K562 (cell line): ENCODE data around the gene ACR. TPM values are rescaled to one million over a fixed set of nuclear protein-coding genes. Genes with fewer than 3 reads are reported as not detected.

Experiments
- ATAC-seq: fragments of 200-7000 bp; cut with Tn5 transposase; 3 replicates; pipeline ENCODE4 v1.9.1; 2020; ENCODE audit warnings: moderate library complexity
- BruUV-seq: library from RNA; stranded (reverse); fragments of 400-500 nt; replicated peaks from 2 replicates; lab custom pipeline; 2021; lab: Mats Ljungman, UMichigan
- CTCF ChIA-PET: fragments of 300-600 bp; formaldehyde crosslinking; extraction: SDS; loops from one replicate; lab custom pipeline; 2021; ENCODE audit warnings: low intra/inter-chr PET ratio; lab: Yijun Ruan, JAX
- POLR2A ChIA-PET: fragments of 300-600, 350-650 bp; sonication (Branson Sonifier 250); formaldehyde crosslinking; extraction: SDS; loops from one replicate; lab custom pipeline; 2021; ENCODE audit warnings: antibody characterized with exemption, inconsistent platforms; lab: Yijun Ruan, JAX
- DNase-seq, 4 experiments: peaks; one replicate each; pipeline versions ENCODE4 v3.0.0 to v3.0.0-alpha.2; 2011 to 2018; ENCODE audit warnings: low spot score in 3 of 4, mixed read lengths in 3 of 4; ENCODE audit errors: extremely low read depth in 1 of 4
- FAIRE-seq: peaks from 2 replicates; lab custom pipeline; 2011; peaks lifted over from hg19 to GRCh38; lab: Jason Lieb, UNC
- H2AFZ ChIP-seq: 2 replicates; pipeline ENCODE4 v1.6.0; 2011; ENCODE audit warnings: low read depth, low read length, control low read depth, inconsistent platforms
- H3K27ac ChIP-seq: fragments of 200-600 bp; 3 replicates; pipeline ENCODE4 v1.8.0; 2011; ENCODE audit warnings: low read depth, mild to moderate bottlenecking, control low read depth, inconsistent platforms, low read length, moderate library complexity, mixed read lengths; ENCODE audit errors: extremely low read depth
- H3K27me3 ChIP-seq, 2 experiments: fragments of 300-600 bp in 1 of 2; 2 replicates in 1 of 2; 3 replicates in 1 of 2; pipeline versions ENCODE4 v1.6.0 to v1.8.0; 2011; ENCODE audit warnings: inconsistent platforms in 2 of 2, low read length in 2 of 2, mild to moderate bottlenecking in 1 of 2, mixed read lengths in 1 of 2, moderate library complexity in 1 of 2; ENCODE audit not compliant: control insufficient read depth in 2 of 2, insufficient read depth in 2 of 2
- H3K36me3 ChIP-seq: fragments of 300-600 bp; 3 replicates; pipeline ENCODE4 v1.8.0; 2011; ENCODE audit warnings: mild to moderate bottlenecking, low read length, inconsistent platforms; ENCODE audit not compliant: control insufficient read depth, insufficient read depth
- H3K4me1 ChIP-seq, 2 experiments: fragments of 200-600 bp in 1 of 2; replicated peaks in 1 of 2; 2 replicates in 1 of 2; 3 replicates in 1 of 2; pipeline versions ENCODE4 v1.5.1 to v1.8.0; 2011; ENCODE audit warnings: inconsistent platforms in 2 of 2, low read length in 2 of 2, mild to moderate bottlenecking in 1 of 2, mixed read lengths in 1 of 2, moderate library complexity in 1 of 2; ENCODE audit not compliant: control insufficient read depth in 2 of 2, insufficient read depth in 2 of 2
- H3K4me2 ChIP-seq: 2 replicates; pipeline ENCODE4 v1.6.1; 2011; ENCODE audit warnings: low read length, control low read depth, inconsistent platforms, mixed read lengths; ENCODE audit not compliant: insufficient read depth
- H3K4me3 ChIP-seq: fragments of 200-600 bp; sonication (generic), shearing (Covaris generic); 2 replicates; pipeline ENCODE4 v1.5.1; 2016; ENCODE audit warnings: control low read depth, inconsistent platforms
- H3K79me2 ChIP-seq: fragments of 200-600 bp; 3 replicates; pipeline ENCODE4 v1.8.0; 2011; ENCODE audit warnings: low read length, inconsistent platforms; ENCODE audit not compliant: control insufficient read depth, insufficient read depth
- H3K9ac ChIP-seq, 2 experiments: 2 replicates each; pipeline versions ENCODE4 v1.6.0 to v1.6.1; 2011; ENCODE audit warnings: low read depth in 2 of 2, low read length in 2 of 2, control low read depth in 1 of 2, inconsistent platforms in 1 of 2, mild to moderate bottlenecking in 1 of 2, mixed read lengths in 1 of 2; ENCODE audit not compliant: insufficient read depth in 1 of 2
- H3K9me1 ChIP-seq: one replicate; pipeline ENCODE4 v1.6.0; 2011; ENCODE audit warnings: inconsistent platforms, mild to moderate bottlenecking, low read length, moderate library complexity; ENCODE audit not compliant: control insufficient read depth, insufficient read depth
- H3K9me3 ChIP-seq: replicated peaks from 2 replicates; pipeline ENCODE4 v1.5.1; 2011; ENCODE audit warnings: low read depth, low read length, inconsistent platforms; ENCODE audit not compliant: control insufficient read depth, insufficient read depth
- H4K20me1 ChIP-seq: replicated peaks from 2 replicates; pipeline ENCODE4 v1.6.1; 2011; ENCODE audit warnings: low read length, inconsistent platforms, mixed read lengths; ENCODE audit not compliant: control insufficient read depth, insufficient read depth
- DPF2 ChIP-seq: fragments of 450-650 bp; IDR thresholded peaks from 2 replicates; pipeline ENCODE4 v1.6.1; 2016
- E2F4 ChIP-seq: sonication (generic); formaldehyde crosslinking; IDR thresholded peaks from 2 replicates; pipeline ENCODE4 v1.8.0; 2022; ENCODE audit warnings: mild to moderate bottlenecking, low read depth, missing genetic modification reagents
- FOXJ3 ChIP-seq: sonication (generic); formaldehyde crosslinking; IDR thresholded peaks from 2 replicates; pipeline ENCODE4 v1.4.0; 2020; ENCODE audit warnings: mild to moderate bottlenecking, missing genetic modification reagents
- HMGN3 ChIP-seq: IDR thresholded peaks from 2 replicates; pipeline ENCODE4 v1.6.1; 2011; ENCODE audit warnings: borderline replicate concordance, low read depth, mild to moderate bottlenecking, mixed read lengths, low read length; ENCODE audit not compliant: insufficient read length; ENCODE audit errors: extremely low read depth
- MAFG ChIP-seq: fragments of 450-650 bp; conservative IDR thresholded peaks from 2 replicates; pipeline ENCODE4 v1.6.1; 2016; ENCODE audit warnings: missing genetic modification characterization, missing compliant biosample characterization
- MCM7 ChIP-seq, 2 experiments: fragments of 450-650 bp; IDR thresholded peaks; 2 replicates each; pipeline ENCODE4 v1.6.1; 2016 to 2018
- NKRF ChIP-seq: fragments of 450-650 bp; IDR thresholded peaks from 2 replicates; pipeline ENCODE4 v1.6.1; 2016; ENCODE audit warnings: borderline replicate concordance
- PATZ1 ChIP-seq: fragments of 250-450 bp; sonication (Bioruptor Pico); IDR thresholded peaks from 2 replicates; pipeline ENCODE4 v1.5.0; 2020; ENCODE audit warnings: mild to moderate bottlenecking, borderline replicate concordance
- RCOR1 ChIP-seq, 2 experiments: IDR thresholded peaks; 2 replicates each; pipeline ENCODE4 v1.6.1; 2012; ENCODE audit warnings: low read depth in 2 of 2, low read length in 2 of 2, borderline replicate concordance in 1 of 2, improper control_type of control experiment in 1 of 2
- SIX5 ChIP-seq, 2 experiments: IDR thresholded peaks; 2 replicates each; pipeline ENCODE4 v1.6.1; 2011; ENCODE audit warnings: low read length in 2 of 2, borderline replicate concordance in 1 of 2, low read depth in 1 of 2, mild to moderate bottlenecking in 1 of 2, moderate library complexity in 1 of 2; ENCODE audit not compliant: insufficient read depth in 1 of 2
- ZBTB11 ChIP-seq, 3 experiments: fragments of 200-800 bp in 1 of 3; fragments of 250-450 bp in 1 of 3; fragments of 450-650 bp in 1 of 3; sonication (Bioruptor Pico) in 1 of 3; sonication (Bioruptor generic) in 1 of 3; formaldehyde crosslinking in 1 of 3; IDR thresholded peaks; 2 replicates each; pipeline versions ENCODE4 v1.6.1 to v1.8.0; 2016 to 2022; ENCODE audit warnings: mild to moderate bottlenecking in 2 of 3, missing genetic modification characterization in 2 of 3, missing compliant biosample characterization in 1 of 3, moderate library complexity in 1 of 3
- ZNF253 ChIP-seq: fragments of 250-450 bp; sonication (Bioruptor Pico); conservative IDR thresholded peaks from 2 replicates; pipeline ENCODE4 v1.6.1; 2021; ENCODE audit warnings: mild to moderate bottlenecking
- WGBS: fragments of 100-300 bp; shearing (Covaris generic); methylation state at CpG from one replicate; pipeline ENCODE4 v1.1.6; 2016; ENCODE audit warnings: low coverage, mixed read lengths; ENCODE audit not compliant: insufficient coverage; ENCODE audit errors: missing lambda C conversion rate; 5-methylcytosine and 5-hydroxymethylcytosine counted together
- in situ Hi-C: fragments of 300-500 bp; cut with MboI; formaldehyde crosslinking; loops from 4 replicates; pipeline ENCODE4 v1.15.0; 2018; ENCODE audit warnings: inconsistent platforms, mixed read lengths
- intact Hi-C: fragments of 100-400 bp; cut with micrococcal nuclease; formaldehyde crosslinking; loops from 2 replicates; pipeline ENCODE4 v1.14.2; 2022
- polyA plus RNA-seq, 8 experiments: library from polyadenylated mRNA; depleted of rRNA in 4 of 8; stranded (reverse) in 5 of 8; unstranded in 3 of 8; fragments of >200 nt; fragmentation: Nextera tagmentation in 2 of 8; fragmentation: Illumina TruSeq in 1 of 8; extraction: Ambion mirVana in 2 of 8; extraction: Trizol in 1 of 8; gene quantifications; 2 replicates each; pipeline versions ENCODE4 v1.2.1 to v1.2.3, GENCODE V29; 2011 to 2014; ENCODE audit warnings: inconsistent platforms in 1 of 8, missing spikeins in 1 of 8
- total RNA-seq, 7 experiments: library from RNA; depleted of rRNA in 6 of 7; stranded (reverse); fragments of >200 nt in 6 of 7; fragmentation: Illumina TruSeq in 2 of 7; extraction: Trizol in 2 of 7; gene quantifications; 2 replicates each; pipeline versions ENCODE4 v1.2.1 to v1.2.3, GENCODE V29; 2011 to 2021; ENCODE audit warnings: low replicate concordance in 1 of 7

ACR gene
- total and polyA plus RNA-seq, 9 of the 15 experiments (the other 6 are each of a cell fraction or from before 2014, with no cell fraction given), result not detected

- CTCF ChIA-PET, result no interaction called here
- POLR2A ChIA-PET, result interaction anchor here (0.7 kb wide), 1 partner anchor 146 kb away, joined by 3 read pairs; no protein-coding TSS in a partner anchor
- DNase-seq, result no peak
- H4K20me1 ChIP-seq, result no peaks in the 10 kb centered on the region
- H3K9me1 ChIP-seq, result no peaks in the 10 kb centered on the region
- no peaks in the 10 kb centered on the region for H3K36me3 ChIP-seq
- FAIRE-seq, result no peak
- no peak overlapping the region for H3K27ac ChIP-seq
- H3K79me2 ChIP-seq, result no peaks in the 10 kb centered on the region
- no peak overlapping the region for H3K4me3 ChIP-seq
- H2AFZ ChIP-seq, result no peak overlapping the region
- H3K9me3 ChIP-seq, result no peaks in the 10 kb centered on the region
- 3% methylated on average over 8 of the region's 8 CpGs for WGBS
- 0 out of 5 replicates have a peak, but pooled peaks cover 0 to 3% of the 10 kb centered on the region in 2 experiments for H3K4me1 ChIP-seq
- BruUV-seq, result no TSS peak
- intact Hi-C loops (no loop called here), in situ Hi-C loops (no loop called here)
- ATAC-seq, result no peak
- H3K27me3 ChIP-seq, result peaks cover 14 to 56% of the 10 kb centered on the region in 2 experiments; a peak in 3 of 5 replicates
- H3K4me2 ChIP-seq, result no peak overlapping the region
- no peak overlapping the region for H3K9ac ChIP-seq
- TF ChIP-seq MAFG (tag) (no peak), ZNF253 (CRISPR knock-in tag) (no peak), E2F4 (CRISPR knock-in tag) (no peak), ZBTB11 (CRISPR knock-in tag; IDR thresholded peaks at IDR 0.05) (no peak), MCM7 (IDR thresholded peaks at IDR 0.05) (no peak), HMGN3 (no peak), PATZ1 (CRISPR knock-in tag) (no peak), RCOR1 (IDR thresholded peaks at IDR 0.05; ENCODE audit: borderline replicate concordance in 1 of 2, low read depth in 2 of 2, low read length in 2 of 2) (no peak), DPF2 (no peak), SIX5 (IDR thresholded peaks at IDR 0.05; ENCODE audit: borderline replicate concordance in 1 of 2, insufficient read depth in 1 of 2, low read depth in 1 of 2, low read length in 2 of 2) (no peak), NKRF (no peak), FOXJ3 (CRISPR knock-in tag) (no peak)
Observed at GRCh38 chr22:50724616-50725015, 13.4 kb upstream of the ACR start.
